Measurements from ENCODE around the gene SYT12. TPM values are rescaled to one million over a fixed set of nuclear protein-coding genes. Genes with fewer than 3 reads are reported as not detected.

SYT12 gene
- total RNA-seq, 1 experiment from 2014 or later, result 1.9 TPM

DNA sequence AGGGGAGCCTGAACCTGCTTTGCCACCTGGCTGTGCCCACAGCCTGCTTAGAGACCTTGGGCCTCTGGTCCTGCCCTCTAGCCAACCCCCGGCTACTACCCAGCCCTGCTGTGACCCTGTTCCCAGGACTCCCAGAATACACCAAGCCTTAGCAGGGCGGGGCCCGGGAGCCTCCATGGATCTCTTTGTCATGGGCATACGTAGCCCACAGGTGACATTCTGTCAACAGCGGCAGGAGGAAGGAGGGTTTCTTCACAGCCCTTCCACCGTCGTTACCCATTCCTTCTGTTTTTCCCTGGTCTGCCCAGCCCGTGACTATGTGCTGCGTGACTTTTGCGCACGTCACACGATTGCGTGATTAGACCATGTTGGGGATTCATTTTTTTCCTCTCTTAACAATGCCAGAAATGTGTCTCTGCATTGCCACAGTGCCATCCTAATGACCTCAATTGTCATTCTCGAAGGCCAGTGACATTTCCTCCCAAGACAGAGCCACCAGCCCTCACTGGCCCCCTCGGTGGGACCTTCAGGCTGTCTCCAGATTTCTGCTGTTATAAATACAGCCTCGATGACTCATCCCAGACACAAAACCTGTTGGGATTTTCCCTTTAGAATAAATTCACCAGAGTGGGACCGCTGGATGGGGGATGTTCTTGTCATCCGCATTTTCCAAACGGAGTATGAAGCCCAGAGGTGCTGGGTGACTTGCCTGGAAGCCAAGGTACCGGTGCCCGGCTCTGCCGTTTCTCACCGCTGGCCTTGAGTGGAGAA is 9.0 kb downstream of the SYT12 start:
- Histone ChIP-seq H3K27me3 (ENCODE audit: insufficient read depth, low read length) (no peaks in the 10 kb centered on the region), H4K91ac (ENCODE audit: insufficient read length, low read depth, low read length) (no peak overlapping the region), H3K4me2 (ENCODE audit: insufficient read depth, insufficient read length, low read length) (no peak overlapping the region), H3K4ac (ENCODE audit: low read depth, low read length) (no peak overlapping the region), H4K20me1 (ENCODE audit: control insufficient read depth, insufficient read depth, insufficient read length) (no peaks in the 10 kb centered on the region), H4K8ac (replicated peaks; ENCODE audit: insufficient read length, low read depth, low read length) (no peak overlapping the region), H3K18ac (ENCODE audit: insufficient read length, low read depth, low read length) (no peak overlapping the region), H3K79me1 (ENCODE audit: insufficient read depth, low read depth, low read length, poor library complexity, severe bottlenecking) (no peaks in the 10 kb centered on the region), H2BK120ac (ENCODE audit: low read depth, low read length, poor library complexity, severe bottlenecking) (no peak overlapping the region), H3K4me1 (ENCODE audit: insufficient read depth, low read length) (no peaks in the 10 kb centered on the region; the same call in 1 of the 2 replicates), H3K23ac (ENCODE audit: insufficient read length, low read depth, low read length) (no peak overlapping the region), H2AK5ac (ENCODE audit: insufficient read length, low read length) (no peak overlapping the region), H3K23me2 (ENCODE audit: insufficient read length, low read depth, low read length, poor library complexity, severe bottlenecking) (no peaks in the 10 kb centered on the region), H3K9ac (ENCODE audit: extremely low read depth, insufficient read length, low read length) (no peak overlapping the region), H3K56ac (ENCODE audit: insufficient read length, low read depth, low read length) (no peak overlapping the region), H3K9me3 (ENCODE audit: control insufficient read depth, low read depth, low read length) (no peaks in the 10 kb centered on the region), H3K14ac (ENCODE audit: insufficient read depth, low read length) (no peak overlapping the region), H2BK5ac (ENCODE audit: insufficient read length, low read length) (no peak overlapping the region), H2BK12ac (ENCODE audit: insufficient read length, low read depth, low read length) (no peak overlapping the region), H3K27ac (ENCODE audit: insufficient read length, low read depth, low read length) (no peak overlapping the region), H2BK15ac (ENCODE audit: low read depth, low read length) (no peak overlapping the region), H2BK20ac (ENCODE audit: low read depth, low read length, poor library complexity, severe bottlenecking) (no peak overlapping the region), H3T11ph (ENCODE audit: low read length) (no peak overlapping the region), H4K5ac (ENCODE audit: insufficient read length, low read depth, low read length) (no peak overlapping the region), H3K79me2 (ENCODE audit: insufficient read depth, low read length) (no peaks in the 10 kb centered on the region), H2AFZ (ENCODE audit: low read length) (no peak overlapping the region)
- Mint-ChIP-seq H3K36me3 (ENCODE audit: insufficient read depth in 1 of 3, low read depth in 3 of 3) (no peaks in the 10 kb centered on the region), H3K4me3 (no peak overlapping the region; a peak in 1 of 5 replicates), H3K9me3 (no peaks in the 10 kb centered on the region), H3K27ac (no peak overlapping the region), H3K27me3 (ENCODE audit: low read depth) (peaks cover under 1% of the 10 kb centered on the region; the same call in 1 of the 2 replicates), H3K4me1 (peaks cover 21 to 23% of the 10 kb centered on the region in 2 experiments)
- TF ChIP-seq CTCF (conservative IDR thresholded peaks at IDR 0.05), result no peak
- DNase-seq, result peak; percentile 52
- no CpG with 5 or more reads among the region's 23 CpGs for WGBS (ENCODE audit: extremely low coverage, insufficient read length, low lambda C conversion rate)
